Measurements from ENCODE around the gene MOAP1. TPM values are rescaled to one million over a fixed set of nuclear protein-coding genes. Genes with fewer than 3 reads are reported as not detected.

MOAP1 gene
- total and polyA plus RNA-seq, 2 of the 8 experiments (the other 6 are each of a cell fraction or from before 2014, with no cell fraction given) = 18.3 to 20.1 TPM

- H3K9ac ChIP-seq (replicated peaks in 1 of 4; ENCODE audit: extremely low read depth in 1 of 4, low read depth in 3 of 4, low read length in 3 of 4) = no peak overlapping the region
- H3K23me2 ChIP-seq (ENCODE audit: low read depth, low read length) = no peaks in the 10 kb centered on the region
- no peak overlapping the region for H3K4me3 ChIP-seq (ENCODE audit: extremely low read depth in 1 of 4, insufficient read depth in 2 of 4, low read depth in 3 of 4, low read length in 4 of 4)
- H2BK12ac ChIP-seq (ENCODE audit: low read depth, low read length) = no peak overlapping the region; the same call in 1 of the 2 replicates
- no peak overlapping the region for H3K56ac ChIP-seq (replicated peaks; ENCODE audit: insufficient read length, low read depth, low read length)
- no peak overlapping the region for H3K27ac ChIP-seq (ENCODE audit: low read depth, low read length)
- no peak for DNase-seq (ENCODE audit: low read depth in 1 of 2, low spot score in 2 of 2)
- no peak overlapping the region for H3K23ac ChIP-seq (ENCODE audit: insufficient read length)
- no peak overlapping the region for H4K91ac ChIP-seq (replicated peaks; ENCODE audit: insufficient read length, low read length)
- H2BK15ac ChIP-seq (ENCODE audit: low read length) = no peak overlapping the region
- H3K79me1 ChIP-seq (ENCODE audit: low read depth, low read length) = no peaks in the 10 kb centered on the region
- no peak overlapping the region for H3K18ac ChIP-seq (ENCODE audit: extremely low read depth, low read length)
- no peaks in the 10 kb centered on the region for H3K36me3 ChIP-seq (ENCODE audit: control insufficient read depth in 2 of 4, insufficient read depth in 4 of 4, low read length in 3 of 4)
- 79% methylated on average over 16 of the region's 16 CpGs; no CpG with 5 or more reads in 1 of the 2 experiments for WGBS, 2 experiments (ENCODE audit: extremely low coverage in 1 of 2, insufficient coverage in 1 of 2, insufficient read length in 1 of 2, insufficient replicate concordance in 2 of 2, low coverage in 1 of 2, low lambda C conversion rate in 2 of 2, missing lambda C conversion rate in 1 of 2)
- no peak overlapping the region for H2BK5ac ChIP-seq (ENCODE audit: low read depth, low read length)
- H4K5ac ChIP-seq (ENCODE audit: insufficient read length, low read depth, low read length) = no peak overlapping the region
- CTCF ChIA-PET (ENCODE audit: partially characterized antibody) = interaction anchor here (0.6 to 1.2 kb wide), 4 partner anchors 11 to 37 kb away, joined by 3 to 4 read pairs (median 3); no protein-coding TSS in a partner anchor
- H3K27me3 ChIP-seq (replicated peaks in 1 of 4; ENCODE audit: control insufficient read depth in 3 of 4, extremely low read depth in 1 of 4, insufficient read depth in 3 of 4, low read length in 3 of 4) = no peaks in the 10 kb centered on the region; a peak in 1 of 7 replicates
- H2AFZ ChIP-seq (ENCODE audit: low read length) = peak overlapping the region; percentile 40; the same call in 1 of the 2 replicates
- FAIRE-seq = no peak
- 0 out of 2 replicates have a peak overlapping the region, but pooled peaks have one; percentile 13 for H2BK20ac ChIP-seq (ENCODE audit: low read length)
- POLR2A ChIA-PET (ENCODE audit: partially characterized antibody) = no interaction called here
- no peaks in the 10 kb centered on the region for H3K79me2 ChIP-seq (ENCODE audit: control insufficient read depth in 1 of 2, insufficient read depth in 2 of 2, low read length in 2 of 2)
- H3K4ac ChIP-seq (replicated peaks; ENCODE audit: insufficient read length, low read depth, low read length) = no peak overlapping the region
- H2AK5ac ChIP-seq (ENCODE audit: low read depth, low read length) = no peak overlapping the region
- no peak overlapping the region for H3K4me2 ChIP-seq (ENCODE audit: insufficient read depth in 1 of 2, low read depth in 2 of 2, low read length in 2 of 2)
- no peaks in the 10 kb centered on the region for H4K20me1 ChIP-seq (replicated peaks in 1 of 2; ENCODE audit: control insufficient read depth in 1 of 2, insufficient read depth in 2 of 2, low read length in 2 of 2)
- no peak overlapping the region for H4K8ac ChIP-seq (ENCODE audit: extremely low read depth, insufficient read depth, low read length)
- no peaks in the 10 kb centered on the region for H3K9me3 ChIP-seq (ENCODE audit: insufficient read depth in 2 of 2, low read depth in 1 of 2, low read length in 1 of 2)
- H3K4me1 ChIP-seq (replicated peaks in 1 of 4; ENCODE audit: control insufficient read depth in 3 of 4, insufficient read depth in 4 of 4, low read length in 3 of 4) = 0 out of 7 replicates have a peak, but pooled peaks cover 0 to 3% (median 0%) of the 10 kb centered on the region in 4 experiments
- no peak overlapping the region for H3K14ac ChIP-seq (ENCODE audit: insufficient read length)
- H2BK120ac ChIP-seq (replicated peaks; ENCODE audit: low read depth, low read length) = no peak overlapping the region
- TF ChIP-seq RAD21 (IDR thresholded peaks at IDR 0.05 in 1 of 2, conservative IDR thresholded peaks at IDR 0.05 in 1 of 2; ENCODE audit: low read depth in 2 of 2, low read length in 2 of 2) = no peak
- no peak for TF ChIP-seq CREB1 (IDR thresholded peaks at IDR 0.05)
- no peak for TF ChIP-seq ATF2 (IDR thresholded peaks at IDR 0.05; ENCODE audit: low read length)
- no peak for TF ChIP-seq SIX5 (IDR thresholded peaks at IDR 0.05; ENCODE audit: low read depth, low read length)
- TF ChIP-seq GTF2F1 (IDR thresholded peaks at IDR 0.05; ENCODE audit: borderline replicate concordance, low read depth, low read length) = no peak
- no peak for TF ChIP-seq NANOG (IDR thresholded peaks at IDR 0.05; ENCODE audit: insufficient read depth, low read depth, low read length, poor library complexity, severe bottlenecking)
- TF ChIP-seq POLR2A (IDR thresholded peaks at IDR 0.05; ENCODE audit: control extremely low read depth in 1 of 2, low read depth in 2 of 2, low read length in 2 of 2) = no peak
Measured at GRCh38 chr14:93150227-93151208, 34.2 kb downstream of the MOAP1 start.
